ENCODE results near the gene FGG.

DNA sequence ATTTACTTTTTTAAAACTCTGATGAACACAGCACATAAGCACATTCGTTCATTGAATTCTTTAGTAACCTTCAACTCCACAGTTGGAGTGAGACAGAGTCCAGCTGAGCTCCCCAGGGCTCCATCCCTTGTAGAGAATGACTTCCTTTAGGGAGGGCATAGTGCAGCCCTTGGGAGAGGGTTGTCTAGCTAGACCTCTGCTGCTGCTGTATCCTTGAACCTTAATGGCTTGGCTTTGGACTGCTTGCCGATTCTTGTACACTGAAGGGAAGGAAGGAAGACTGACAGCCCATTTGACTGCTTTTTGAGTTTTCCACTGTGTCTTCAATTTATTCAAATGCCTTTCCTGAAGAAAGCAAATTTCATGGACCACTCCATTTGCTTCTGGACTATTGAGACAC lies 19.4 kb upstream of the FGG start:
- TF ChIP-seq POLR2AphosphoS5 (IDR thresholded peaks at IDR 0.05; ENCODE audit: low read depth, low read length) (no peak), TAF1 (IDR thresholded peaks at IDR 0.05; ENCODE audit: borderline replicate concordance, insufficient read depth, low read length) (no peak), SIN3A (IDR thresholded peaks at IDR 0.05; ENCODE audit: borderline replicate concordance, insufficient read depth, low read length) (no peak)
- TF ChIP-seq, protein P1, sequence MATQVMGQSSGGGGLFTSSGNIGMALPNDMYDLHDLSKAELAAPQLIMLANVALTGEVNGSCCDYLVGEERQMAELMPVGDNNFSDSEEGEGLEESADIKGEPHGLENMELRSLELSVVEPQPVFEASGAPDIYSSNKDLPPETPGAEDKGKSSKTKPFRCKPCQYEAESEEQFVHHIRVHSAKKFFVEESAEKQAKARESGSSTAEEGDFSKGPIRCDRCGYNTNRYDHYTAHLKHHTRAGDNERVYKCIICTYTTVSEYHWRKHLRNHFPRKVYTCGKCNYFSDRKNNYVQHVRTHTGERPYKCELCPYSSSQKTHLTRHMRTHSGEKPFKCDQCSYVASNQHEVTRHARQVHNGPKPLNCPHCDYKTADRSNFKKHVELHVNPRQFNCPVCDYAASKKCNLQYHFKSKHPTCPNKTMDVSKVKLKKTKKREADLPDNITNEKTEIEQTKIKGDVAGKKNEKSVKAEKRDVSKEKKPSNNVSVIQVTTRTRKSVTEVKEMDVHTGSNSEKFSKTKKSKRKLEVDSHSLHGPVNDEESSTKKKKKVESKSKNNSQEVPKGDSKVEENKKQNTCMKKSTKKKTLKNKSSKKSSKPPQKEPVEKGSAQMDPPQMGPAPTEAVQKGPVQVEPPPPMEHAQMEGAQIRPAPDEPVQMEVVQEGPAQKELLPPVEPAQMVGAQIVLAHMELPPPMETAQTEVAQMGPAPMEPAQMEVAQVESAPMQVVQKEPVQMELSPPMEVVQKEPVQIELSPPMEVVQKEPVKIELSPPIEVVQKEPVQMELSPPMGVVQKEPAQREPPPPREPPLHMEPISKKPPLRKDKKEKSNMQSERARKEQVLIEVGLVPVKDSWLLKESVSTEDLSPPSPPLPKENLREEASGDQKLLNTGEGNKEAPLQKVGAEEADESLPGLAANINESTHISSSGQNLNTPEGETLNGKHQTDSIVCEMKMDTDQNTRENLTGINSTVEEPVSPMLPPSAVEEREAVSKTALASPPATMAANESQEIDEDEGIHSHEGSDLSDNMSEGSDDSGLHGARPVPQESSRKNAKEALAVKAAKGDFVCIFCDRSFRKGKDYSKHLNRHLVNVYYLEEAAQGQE (IDR thresholded peaks at IDR 0.05; ENCODE audit: insufficient read depth in 1 of 2, low read depth in 2 of 2, low read length in 2 of 2), result no peak
